HepG2 (cell line): Measurements from ENCODE around the gene CFAP100. TPM values are rescaled to one million over a fixed set of nuclear protein-coding genes. Genes with fewer than 3 reads are reported as not detected.

Experiments used
- CBX1 ChIP-seq: IDR thresholded peaks from one replicate; pipeline ENCODE4 v1.6.1; 2016; ENCODE audit warnings: antibody characterized with exemption, low read depth
- HDAC1 ChIP-seq: sonication (generic); formaldehyde crosslinking; IDR thresholded peaks from 2 replicates; pipeline ENCODE4 v1.5.1; 2020; ENCODE audit warnings: mild to moderate bottlenecking, missing genetic modification reagents
- MAX ChIP-seq: IDR thresholded peaks from 2 replicates; pipeline ENCODE4 v1.6.1; 2012; ENCODE audit warnings: inconsistent platforms
- MEIS1 ChIP-seq: sonication (generic); formaldehyde crosslinking; IDR thresholded peaks from 2 replicates; pipeline ENCODE4 v1.9.0; 2021; ENCODE audit warnings: mild to moderate bottlenecking, missing genetic modification reagents, moderate library complexity, borderline replicate concordance
- NFE2L2 ChIP-seq: fragments of 150-350 bp; IDR thresholded peaks from 2 replicates; pipeline ENCODE4 v1.6.1; 2014; ENCODE audit warnings: low read length
- SSRP1 ChIP-seq: IDR thresholded peaks from 2 replicates; pipeline ENCODE4 v1.6.1; 2016; ENCODE audit warnings: control low read depth
- ZNF292 ChIP-seq: sonication (generic); formaldehyde crosslinking; IDR thresholded peaks from 2 replicates; pipeline ENCODE4 v1.8.1; 2022; ENCODE audit warnings: mild to moderate bottlenecking, low read depth, missing genetic modification reagents, borderline replicate concordance
- ZNF501 ChIP-seq: sonication (generic); formaldehyde crosslinking; IDR thresholded peaks from 2 replicates; pipeline ENCODE4 v1.5.1; 2020; ENCODE audit warnings: mild to moderate bottlenecking, moderate library complexity, missing genetic modification reagents
- ZNF562 ChIP-seq: sonication (generic); formaldehyde crosslinking; IDR thresholded peaks from 2 replicates; pipeline ENCODE4 v1.8.0; 2022; ENCODE audit warnings: missing genetic modification reagents, borderline replicate concordance
- ZNF574 ChIP-seq: sonication (generic); formaldehyde crosslinking; IDR thresholded peaks from 2 replicates; pipeline ENCODE4 v1.4.0; 2020; ENCODE audit warnings: missing genetic modification reagents
- ZNF619 ChIP-seq: sonication (generic); formaldehyde crosslinking; IDR thresholded peaks from 2 replicates; pipeline ENCODE4 v1.4.0; 2020; ENCODE audit warnings: mild to moderate bottlenecking, missing genetic modification reagents
- ZNF766 ChIP-seq: sonication (generic); formaldehyde crosslinking; IDR thresholded peaks from 2 replicates; pipeline ENCODE4 v1.5.0; 2020; ENCODE audit warnings: missing genetic modification reagents, borderline replicate concordance
- polyA plus RNA-seq, 8 experiments: library from polyadenylated mRNA; depleted of rRNA in 3 of 8; stranded (reverse) in 7 of 8; unstranded in 1 of 8; fragments of >200 nt; fragmentation: Illumina TruSeq in 4 of 8; extraction: Trizol in 4 of 8; gene quantifications; 2 replicates each; pipeline versions ENCODE4 v1.2.1 to v1.2.3, GENCODE V29; 2011 to 2016; ENCODE audit warnings: low read depth in 4 of 8, missing spikeins in 1 of 8, mixed read lengths in 1 of 8; ENCODE audit not compliant: insufficient read depth in 1 of 8
- total RNA-seq, 5 experiments: library from RNA; depleted of rRNA; stranded (reverse); fragments of >200 nt; fragmentation: Illumina TruSeq; extraction: Trizol; gene quantifications; 2 replicates each; pipeline ENCODE4 v1.2.3, GENCODE V29; 2016; ENCODE audit warnings: low read depth in 1 of 5
- TF ChIP-seq, protein P1 (sequence below): sonication (generic); formaldehyde crosslinking; IDR thresholded peaks from 2 replicates; pipeline ENCODE4 v1.4.0; 2020; ENCODE audit warnings: missing genetic modification reagents
- TF ChIP-seq, protein P2 (sequence below): sonication (generic); formaldehyde crosslinking; IDR thresholded peaks from 2 replicates; pipeline ENCODE4 v1.5.0; 2020; ENCODE audit warnings: mild to moderate bottlenecking, missing genetic modification reagents, borderline replicate concordance
- TF ChIP-seq, protein P3 (sequence below): sonication (generic); formaldehyde crosslinking; IDR thresholded peaks from 2 replicates; pipeline ENCODE4; 2020; ENCODE audit warnings: missing genetic modification reagents, mild to moderate bottlenecking, borderline replicate concordance
- TF ChIP-seq, protein P4 (sequence below): sonication (generic); formaldehyde crosslinking; IDR thresholded peaks from 2 replicates; pipeline ENCODE4 v1.4.0; 2020; ENCODE audit warnings: mild to moderate bottlenecking, missing genetic modification reagents

The CFAP100 gene
- total and polyA plus RNA-seq, 2 of the 13 experiments (the other 11 are each of a cell fraction or from before 2014, with no cell fraction given) = 0.32 TPM; not detected in 1

GRCh38 chr3:126419886-126420786 lies 25.4 kb downstream of the CFAP100 start (continued):
- TF ChIP-seq MEIS1 (CRISPR knock-in tag) (peak; percentile 65; the same call in 1 of the 2 replicates), SSRP1 (no peak), CBX1 (no peak), HDAC1 (CRISPR knock-in tag) (peak; percentile 44; the same call in 1 of the 2 replicates), ZNF501 (CRISPR knock-in tag) (0 out of 2 replicates have a peak, but pooled peaks have one; percentile 21), ZNF766 (CRISPR knock-in tag) (no peak), NFE2L2 (no peak), ZNF292 (CRISPR knock-in tag) (0 out of 2 replicates have a peak, but pooled peaks have one; percentile 31), ZNF562 (no peak), MAX (peak; percentile 37; the same call in 1 of the 2 replicates), ZNF619 (no peak), ZNF574 (CRISPR knock-in tag) (0 out of 2 replicates have a peak, but pooled peaks have one; percentile 18)
- TF ChIP-seq, protein P1, sequence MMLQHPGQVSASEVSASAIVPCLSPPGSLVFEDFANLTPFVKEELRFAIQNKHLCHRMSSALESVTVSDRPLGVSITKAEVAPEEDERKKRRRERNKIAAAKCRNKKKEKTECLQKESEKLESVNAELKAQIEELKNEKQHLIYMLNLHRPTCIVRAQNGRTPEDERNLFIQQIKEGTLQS (CRISPR knock-in tag) = peak; percentile 30; the same call in 1 of the 2 replicates
- TF ChIP-seq, protein P2, sequence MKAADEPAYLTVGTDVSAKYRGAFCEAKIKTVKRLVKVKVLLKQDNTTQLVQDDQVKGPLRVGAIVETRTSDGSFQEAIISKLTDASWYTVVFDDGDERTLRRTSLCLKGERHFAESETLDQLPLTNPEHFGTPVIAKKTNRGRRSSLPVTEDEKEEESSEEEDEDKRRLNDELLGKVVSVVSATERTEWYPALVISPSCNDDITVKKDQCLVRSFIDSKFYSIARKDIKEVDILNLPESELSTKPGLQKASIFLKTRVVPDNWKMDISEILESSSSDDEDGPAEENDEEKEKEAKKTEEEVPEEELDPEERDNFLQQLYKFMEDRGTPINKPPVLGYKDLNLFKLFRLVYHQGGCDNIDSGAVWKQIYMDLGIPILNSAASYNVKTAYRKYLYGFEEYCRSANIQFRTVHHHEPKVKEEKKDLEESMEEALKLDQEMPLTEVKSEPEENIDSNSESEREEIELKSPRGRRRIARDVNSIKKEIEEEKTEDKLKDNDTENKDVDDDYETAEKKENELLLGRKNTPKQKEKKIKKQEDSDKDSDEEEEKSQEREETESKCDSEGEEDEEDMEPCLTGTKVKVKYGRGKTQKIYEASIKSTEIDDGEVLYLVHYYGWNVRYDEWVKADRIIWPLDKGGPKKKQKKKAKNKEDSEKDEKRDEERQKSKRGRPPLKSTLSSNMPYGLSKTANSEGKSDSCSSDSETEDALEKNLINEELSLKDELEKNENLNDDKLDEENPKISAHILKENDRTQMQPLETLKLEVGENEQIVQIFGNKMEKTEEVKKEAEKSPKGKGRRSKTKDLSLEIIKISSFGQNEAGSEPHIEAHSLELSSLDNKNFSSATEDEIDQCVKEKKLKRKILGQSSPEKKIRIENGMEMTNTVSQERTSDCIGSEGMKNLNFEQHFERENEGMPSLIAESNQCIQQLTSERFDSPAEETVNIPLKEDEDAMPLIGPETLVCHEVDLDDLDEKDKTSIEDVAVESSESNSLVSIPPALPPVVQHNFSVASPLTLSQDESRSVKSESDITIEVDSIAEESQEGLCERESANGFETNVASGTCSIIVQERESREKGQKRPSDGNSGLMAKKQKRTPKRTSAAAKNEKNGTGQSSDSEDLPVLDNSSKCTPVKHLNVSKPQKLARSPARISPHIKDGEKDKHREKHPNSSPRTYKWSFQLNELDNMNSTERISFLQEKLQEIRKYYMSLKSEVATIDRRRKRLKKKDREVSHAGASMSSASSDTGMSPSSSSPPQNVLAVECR (CRISPR knock-in tag) = 0 out of 2 replicates have a peak, but pooled peaks have one; percentile 1
- TF ChIP-seq, protein P3, sequence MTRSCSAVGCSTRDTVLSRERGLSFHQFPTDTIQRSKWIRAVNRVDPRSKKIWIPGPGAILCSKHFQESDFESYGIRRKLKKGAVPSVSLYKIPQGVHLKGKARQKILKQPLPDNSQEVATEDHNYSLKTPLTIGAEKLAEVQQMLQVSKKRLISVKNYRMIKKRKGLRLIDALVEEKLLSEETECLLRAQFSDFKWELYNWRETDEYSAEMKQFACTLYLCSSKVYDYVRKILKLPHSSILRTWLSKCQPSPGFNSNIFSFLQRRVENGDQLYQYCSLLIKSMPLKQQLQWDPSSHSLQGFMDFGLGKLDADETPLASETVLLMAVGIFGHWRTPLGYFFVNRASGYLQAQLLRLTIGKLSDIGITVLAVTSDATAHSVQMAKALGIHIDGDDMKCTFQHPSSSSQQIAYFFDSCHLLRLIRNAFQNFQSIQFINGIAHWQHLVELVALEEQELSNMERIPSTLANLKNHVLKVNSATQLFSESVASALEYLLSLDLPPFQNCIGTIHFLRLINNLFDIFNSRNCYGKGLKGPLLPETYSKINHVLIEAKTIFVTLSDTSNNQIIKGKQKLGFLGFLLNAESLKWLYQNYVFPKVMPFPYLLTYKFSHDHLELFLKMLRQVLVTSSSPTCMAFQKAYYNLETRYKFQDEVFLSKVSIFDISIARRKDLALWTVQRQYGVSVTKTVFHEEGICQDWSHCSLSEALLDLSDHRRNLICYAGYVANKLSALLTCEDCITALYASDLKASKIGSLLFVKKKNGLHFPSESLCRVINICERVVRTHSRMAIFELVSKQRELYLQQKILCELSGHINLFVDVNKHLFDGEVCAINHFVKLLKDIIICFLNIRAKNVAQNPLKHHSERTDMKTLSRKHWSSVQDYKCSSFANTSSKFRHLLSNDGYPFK = peak; percentile 15; the same call in 1 of the 2 replicates
- TF ChIP-seq, protein P4, sequence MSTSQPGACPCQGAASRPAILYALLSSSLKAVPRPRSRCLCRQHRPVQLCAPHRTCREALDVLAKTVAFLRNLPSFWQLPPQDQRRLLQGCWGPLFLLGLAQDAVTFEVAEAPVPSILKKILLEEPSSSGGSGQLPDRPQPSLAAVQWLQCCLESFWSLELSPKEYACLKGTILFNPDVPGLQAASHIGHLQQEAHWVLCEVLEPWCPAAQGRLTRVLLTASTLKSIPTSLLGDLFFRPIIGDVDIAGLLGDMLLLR (CRISPR knock-in tag) = no peak
